ENCODE data around the gene RORC. TPM values are rescaled to one million over a fixed set of nuclear protein-coding genes. Genes with fewer than 3 reads are reported as not detected.
"Not testable (repeated sequence)": the region's sequence is repeated elsewhere in the genome, so short reads cannot be mapped to it uniquely, and the experiment has no call there.

RORC gene
- total and polyA plus RNA-seq, 2 donors (not counting 1 experiment from before 2014, with no cell fraction given): 0.17 TPM; not detected in 1

GRCh38 chr1:151783796-151784195, 47.8 kb downstream of the RORC start:
- Histone ChIP-seq H3K9ac (ENCODE audit: insufficient read depth, low read length) (no peak overlapping the region), H3K79me2 (ENCODE audit: control insufficient read depth, insufficient read depth, low read length) (no peaks in the 10 kb centered on the region), H2AFZ (ENCODE audit: low read length) (no peak overlapping the region), H3K27me3 (ENCODE audit: control insufficient read depth, insufficient read depth, low read length) (peaks cover 6% of the 10 kb centered on the region), H3K9me3 (ENCODE audit: control insufficient read depth, insufficient read depth, low read depth, low read length) (no peaks in the 10 kb centered on the region), H3K4me1 (ENCODE audit: control insufficient read depth, extremely low read depth, insufficient read depth, low read length) (no peaks in the 10 kb centered on the region), H3K4me2 (ENCODE audit: extremely low read depth, insufficient read depth, low read length) (no peak overlapping the region), H3K27ac (ENCODE audit: insufficient read depth, low read length) (no peak overlapping the region), H4K20me1 (ENCODE audit: control insufficient read depth, extremely low read depth, insufficient read depth, low read length) (no peaks in the 10 kb centered on the region), H3K4me3 (replicated peaks in 1 of 4; ENCODE audit: control extremely low read depth in 1 of 4, insufficient read depth in 1 of 4, low read depth in 3 of 4, low read length in 4 of 4) (no peak overlapping the region), H3K36me3 (ENCODE audit: control insufficient read depth, insufficient read depth, low read length) (no peaks in the 10 kb centered on the region)
- TF ChIP-seq EZH2 (IDR thresholded peaks at IDR 0.05; ENCODE audit: low read length, missing control alignments) (no peak), CTCF (conservative IDR thresholded peaks at IDR 0.05 in 1 of 2, IDR thresholded peaks at IDR 0.05 in 1 of 2; ENCODE audit: low read depth in 1 of 2, low read length in 2 of 2) (no peak)
- DNase-seq (ENCODE audit: low read depth in 2 of 2): no peak

DNA sequence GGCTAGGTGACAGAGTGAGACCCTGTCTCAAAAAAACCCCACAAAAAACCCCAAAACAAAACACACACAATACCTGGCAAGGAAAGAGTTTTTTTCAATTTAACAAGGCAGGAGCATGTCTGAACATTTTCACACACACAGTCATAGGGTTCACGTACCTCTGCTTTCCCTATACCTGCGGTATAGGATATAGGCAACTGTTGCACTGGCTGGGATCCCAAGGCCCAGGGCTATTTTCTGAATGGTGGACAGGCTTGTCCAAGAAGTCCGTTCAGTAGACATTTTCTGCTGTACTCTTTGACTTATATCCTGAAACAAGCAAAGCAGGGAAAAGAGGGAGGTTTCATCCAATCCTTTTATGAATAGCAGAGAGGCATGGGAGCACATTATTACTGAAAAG, 48.9 kb downstream of the RORC start:
- Histone ChIP-seq H3K27ac (ENCODE audit: insufficient read depth, low read length) (no peak overlapping the region), H3K9me3 (ENCODE audit: control insufficient read depth, insufficient read depth, low read depth, low read length) (no peaks in the 10 kb centered on the region), H3K27me3 (ENCODE audit: control insufficient read depth, insufficient read depth, low read length) (peaks cover 6% of the 10 kb centered on the region), H3K79me2 (ENCODE audit: control insufficient read depth, insufficient read depth, low read length) (no peaks in the 10 kb centered on the region), H3K4me3 (replicated peaks in 1 of 4; ENCODE audit: control extremely low read depth in 1 of 4, insufficient read depth in 1 of 4, low read depth in 3 of 4, low read length in 4 of 4) (no peak overlapping the region), H3K36me3 (ENCODE audit: control insufficient read depth, insufficient read depth, low read length) (no peaks in the 10 kb centered on the region), H3K4me2 (ENCODE audit: extremely low read depth, insufficient read depth, low read length) (no peak overlapping the region), H3K4me1 (ENCODE audit: control insufficient read depth, extremely low read depth, insufficient read depth, low read length) (no peaks in the 10 kb centered on the region), H4K20me1 (ENCODE audit: control insufficient read depth, extremely low read depth, insufficient read depth, low read length) (no peaks in the 10 kb centered on the region), H2AFZ (ENCODE audit: low read length) (no peak overlapping the region), H3K9ac (ENCODE audit: insufficient read depth, low read length) (no peak overlapping the region)
- TF ChIP-seq EZH2 (IDR thresholded peaks at IDR 0.05; ENCODE audit: low read length, missing control alignments) (no peak), CTCF (conservative IDR thresholded peaks at IDR 0.05 in 1 of 2, IDR thresholded peaks at IDR 0.05 in 1 of 2; ENCODE audit: low read depth in 1 of 2, low read length in 2 of 2) (no peak)
- no peak for DNase-seq (ENCODE audit: low read depth in 2 of 2)

GRCh38 chr1:151782026-151782425, 49.6 kb downstream of the RORC start:
- not testable (repeated sequence) for H3K4me3 ChIP-seq (replicated peaks in 1 of 4; ENCODE audit: control extremely low read depth in 1 of 4, insufficient read depth in 1 of 4, low read depth in 3 of 4, low read length in 4 of 4); H3K4me1 ChIP-seq (ENCODE audit: control insufficient read depth, extremely low read depth, insufficient read depth, low read length); H3K9me3 ChIP-seq (ENCODE audit: control insufficient read depth, insufficient read depth, low read depth, low read length); H3K9ac ChIP-seq (ENCODE audit: insufficient read depth, low read length); DNase-seq (ENCODE audit: low read depth in 2 of 2); H3K4me2 ChIP-seq (ENCODE audit: extremely low read depth, insufficient read depth, low read length); H3K79me2 ChIP-seq (ENCODE audit: control insufficient read depth, insufficient read depth, low read length); H3K27me3 ChIP-seq (ENCODE audit: control insufficient read depth, insufficient read depth, low read length); H4K20me1 ChIP-seq (ENCODE audit: control insufficient read depth, extremely low read depth, insufficient read depth, low read length); H2AFZ ChIP-seq (ENCODE audit: low read length); H3K36me3 ChIP-seq (ENCODE audit: control insufficient read depth, insufficient read depth, low read length); H3K27ac ChIP-seq (ENCODE audit: insufficient read depth, low read length)

DNA sequence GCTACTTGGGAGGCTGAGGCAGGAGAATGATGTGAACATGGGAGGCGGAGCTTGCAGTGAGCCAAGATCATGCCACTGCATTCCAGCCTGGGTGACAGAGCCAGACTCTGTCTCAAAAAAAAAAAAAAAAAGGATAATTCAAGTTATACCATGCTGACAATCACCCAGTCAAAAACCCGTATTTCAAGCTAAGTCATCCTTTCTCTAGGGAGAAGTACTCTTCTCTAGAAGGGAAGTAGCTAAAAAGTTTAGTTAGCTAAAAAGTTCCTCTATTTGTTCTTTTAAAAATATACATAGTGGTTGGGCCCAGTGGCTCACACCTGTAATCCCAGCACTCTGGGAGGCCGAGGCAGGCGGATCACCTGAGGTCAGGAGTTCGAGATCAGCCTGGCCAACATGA, 50.9 kb downstream of the RORC start:
- not testable (repeated sequence) for H4K20me1 ChIP-seq (ENCODE audit: control insufficient read depth, extremely low read depth, insufficient read depth, low read length); H3K36me3 ChIP-seq (ENCODE audit: control insufficient read depth, insufficient read depth, low read length); H3K27me3 ChIP-seq (ENCODE audit: control insufficient read depth, insufficient read depth, low read length); H3K4me3 ChIP-seq (replicated peaks in 1 of 4; ENCODE audit: control extremely low read depth in 1 of 4, insufficient read depth in 1 of 4, low read depth in 3 of 4, low read length in 4 of 4); H3K4me1 ChIP-seq (ENCODE audit: control insufficient read depth, extremely low read depth, insufficient read depth, low read length); H2AFZ ChIP-seq (ENCODE audit: low read length); H3K27ac ChIP-seq (ENCODE audit: insufficient read depth, low read length); H3K79me2 ChIP-seq (ENCODE audit: control insufficient read depth, insufficient read depth, low read length); DNase-seq (ENCODE audit: low read depth in 2 of 2); H3K9me3 ChIP-seq (ENCODE audit: control insufficient read depth, insufficient read depth, low read depth, low read length); H3K9ac ChIP-seq (ENCODE audit: insufficient read depth, low read length); H3K4me2 ChIP-seq (ENCODE audit: extremely low read depth, insufficient read depth, low read length)

Measured in fibroblast of lung (primary cell).